Measurements from ENCODE around the gene SPATA31E1.

- TF ChIP-seq EGR1 (IDR thresholded peaks at IDR 0.05; ENCODE audit: borderline replicate concordance in 1 of 2, low read depth in 2 of 2, low read length in 2 of 2): no peak
- no peak for TF ChIP-seq CREB1 (IDR thresholded peaks at IDR 0.05; ENCODE audit: low read depth)
- TF ChIP-seq MAX (IDR thresholded peaks at IDR 0.05; ENCODE audit: low read depth, low read length): no peak
- no peak for TF ChIP-seq RAD21 (IDR thresholded peaks at IDR 0.05; ENCODE audit: insufficient read depth, low read depth, low read length)
- TF ChIP-seq, protein P1, sequence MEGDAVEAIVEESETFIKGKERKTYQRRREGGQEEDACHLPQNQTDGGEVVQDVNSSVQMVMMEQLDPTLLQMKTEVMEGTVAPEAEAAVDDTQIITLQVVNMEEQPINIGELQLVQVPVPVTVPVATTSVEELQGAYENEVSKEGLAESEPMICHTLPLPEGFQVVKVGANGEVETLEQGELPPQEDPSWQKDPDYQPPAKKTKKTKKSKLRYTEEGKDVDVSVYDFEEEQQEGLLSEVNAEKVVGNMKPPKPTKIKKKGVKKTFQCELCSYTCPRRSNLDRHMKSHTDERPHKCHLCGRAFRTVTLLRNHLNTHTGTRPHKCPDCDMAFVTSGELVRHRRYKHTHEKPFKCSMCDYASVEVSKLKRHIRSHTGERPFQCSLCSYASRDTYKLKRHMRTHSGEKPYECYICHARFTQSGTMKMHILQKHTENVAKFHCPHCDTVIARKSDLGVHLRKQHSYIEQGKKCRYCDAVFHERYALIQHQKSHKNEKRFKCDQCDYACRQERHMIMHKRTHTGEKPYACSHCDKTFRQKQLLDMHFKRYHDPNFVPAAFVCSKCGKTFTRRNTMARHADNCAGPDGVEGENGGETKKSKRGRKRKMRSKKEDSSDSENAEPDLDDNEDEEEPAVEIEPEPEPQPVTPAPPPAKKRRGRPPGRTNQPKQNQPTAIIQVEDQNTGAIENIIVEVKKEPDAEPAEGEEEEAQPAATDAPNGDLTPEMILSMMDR (IDR thresholded peaks at IDR 0.05 in 2 of 3, conservative IDR thresholded peaks at IDR 0.05 in 1 of 3; ENCODE audit: control insufficient read depth in 2 of 3, extremely low read depth in 1 of 3, insufficient read depth in 1 of 3, low read depth in 3 of 3, low read length in 3 of 3): no peak
- no peak for TF ChIP-seq ATF7 (IDR thresholded peaks at IDR 0.05; ENCODE audit: low read depth)
- TF ChIP-seq POLR2A (IDR thresholded peaks at IDR 0.05; ENCODE audit: low read depth, low read length): no peak
- TF ChIP-seq GATAD2B (conservative IDR thresholded peaks at IDR 0.05; ENCODE audit: low read depth): no peak
- TF ChIP-seq EP300 (IDR thresholded peaks at IDR 0.05; ENCODE audit: borderline replicate concordance in 1 of 2, control insufficient read depth in 1 of 2, low read depth in 2 of 2, low read length in 2 of 2): no peak
- TF ChIP-seq, protein P2, sequence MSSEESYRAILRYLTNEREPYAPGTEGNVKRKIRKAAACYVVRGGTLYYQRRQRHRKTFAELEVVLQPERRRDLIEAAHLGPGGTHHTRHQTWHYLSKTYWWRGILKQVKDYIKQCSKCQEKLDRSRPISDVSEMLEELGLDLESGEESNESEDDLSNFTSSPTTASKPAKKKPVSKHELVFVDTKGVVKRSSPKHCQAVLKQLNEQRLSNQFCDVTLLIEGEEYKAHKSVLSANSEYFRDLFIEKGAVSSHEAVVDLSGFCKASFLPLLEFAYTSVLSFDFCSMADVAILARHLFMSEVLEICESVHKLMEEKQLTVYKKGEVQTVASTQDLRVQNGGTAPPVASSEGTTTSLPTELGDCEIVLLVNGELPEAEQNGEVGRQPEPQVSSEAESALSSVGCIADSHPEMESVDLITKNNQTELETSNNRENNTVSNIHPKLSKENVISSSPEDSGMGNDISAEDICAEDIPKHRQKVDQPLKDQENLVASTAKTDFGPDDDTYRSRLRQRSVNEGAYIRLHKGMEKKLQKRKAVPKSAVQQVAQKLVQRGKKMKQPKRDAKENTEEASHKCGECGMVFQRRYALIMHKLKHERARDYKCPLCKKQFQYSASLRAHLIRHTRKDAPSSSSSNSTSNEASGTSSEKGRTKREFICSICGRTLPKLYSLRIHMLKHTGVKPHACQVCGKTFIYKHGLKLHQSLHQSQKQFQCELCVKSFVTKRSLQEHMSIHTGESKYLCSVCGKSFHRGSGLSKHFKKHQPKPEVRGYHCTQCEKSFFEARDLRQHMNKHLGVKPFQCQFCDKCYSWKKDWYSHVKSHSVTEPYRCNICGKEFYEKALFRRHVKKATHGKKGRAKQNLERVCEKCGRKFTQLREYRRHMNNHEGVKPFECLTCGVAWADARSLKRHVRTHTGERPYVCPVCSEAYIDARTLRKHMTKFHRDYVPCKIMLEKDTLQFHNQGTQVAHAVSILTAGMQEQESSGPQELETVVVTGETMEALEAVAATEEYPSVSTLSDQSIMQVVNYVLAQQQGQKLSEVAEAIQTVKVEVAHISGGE (CRISPR knock-in tag; IDR thresholded peaks at IDR 0.05): no peak
- no peak for TF ChIP-seq TCF12 (IDR thresholded peaks at IDR 0.05; ENCODE audit: low read depth, low read length)
- TF ChIP-seq, protein P3, sequence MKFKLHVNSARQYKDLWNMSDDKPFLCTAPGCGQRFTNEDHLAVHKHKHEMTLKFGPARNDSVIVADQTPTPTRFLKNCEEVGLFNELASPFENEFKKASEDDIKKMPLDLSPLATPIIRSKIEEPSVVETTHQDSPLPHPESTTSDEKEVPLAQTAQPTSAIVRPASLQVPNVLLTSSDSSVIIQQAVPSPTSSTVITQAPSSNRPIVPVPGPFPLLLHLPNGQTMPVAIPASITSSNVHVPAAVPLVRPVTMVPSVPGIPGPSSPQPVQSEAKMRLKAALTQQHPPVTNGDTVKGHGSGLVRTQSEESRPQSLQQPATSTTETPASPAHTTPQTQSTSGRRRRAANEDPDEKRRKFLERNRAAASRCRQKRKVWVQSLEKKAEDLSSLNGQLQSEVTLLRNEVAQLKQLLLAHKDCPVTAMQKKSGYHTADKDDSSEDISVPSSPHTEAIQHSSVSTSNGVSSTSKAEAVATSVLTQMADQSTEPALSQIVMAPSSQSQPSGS (IDR thresholded peaks at IDR 0.05; ENCODE audit: low read length): no peak
- TF ChIP-seq TBL1XR1 (IDR thresholded peaks at IDR 0.05; ENCODE audit: low read depth, low read length): no peak
Observed at GRCh38 chr9:87892956-87893355, 10.3 kb downstream of the SPATA31E1 start.

All from GM12878 (cell line).